ENCODE measurements around the gene YRDC. TPM values are rescaled to one million over a fixed set of nuclear protein-coding genes. Genes with fewer than 3 reads are reported as not detected.

The YRDC gene
- total and polyA plus RNA-seq, 2 of the 13 experiments (the other 11 are each of a cell fraction or from before 2014, with no cell fraction given) = 27.5 to 29.2 TPM

- 0 out of 2 replicates have a peak, but pooled peaks have one; percentile 46 for TF ChIP-seq ZBTB4 (CRISPR knock-in tag; IDR thresholded peaks at IDR 0.05; ENCODE audit: borderline replicate concordance)
- 0 out of 2 replicates have a peak, but pooled peaks have one; percentile 7 for TF ChIP-seq KDM3A (CRISPR knock-in tag; IDR thresholded peaks at IDR 0.05; ENCODE audit: low read depth)
- TF ChIP-seq ELF1 (CRISPR knock-in tag; IDR thresholded peaks at IDR 0.05) = no peak
- TF ChIP-seq BRF2 (CRISPR knock-in tag; IDR thresholded peaks at IDR 0.05) = no peak
- TF ChIP-seq ZNF772 (CRISPR knock-in tag; IDR thresholded peaks at IDR 0.05) = 0 out of 2 replicates have a peak, but pooled peaks have one; percentile 24
- TF ChIP-seq CREM (IDR thresholded peaks at IDR 0.05) = 0 out of 2 replicates have a peak, but pooled peaks have one; percentile 16
- TF ChIP-seq CREM (CRISPR knock-in tag; IDR thresholded peaks at IDR 0.05) = no peak
Measured at GRCh38 chr1:37807220-37807554, 821 bp downstream of the YRDC start (continued).

GRCh38 chr1:37802439-37802838, 5.6 kb downstream of the YRDC start:
- CTCF ChIA-PET (ENCODE audit: low intra/inter-chr PET ratio, low total read pairs) = no interaction called here
- peaks cover 5% of the 10 kb centered on the region; the same call in 1 of the 2 replicates for H4K20me1 ChIP-seq (ENCODE audit: insufficient read depth, low read length)
- no peak overlapping the region for H3K9ac ChIP-seq (ENCODE audit: insufficient read depth, low read depth, low read length)
- peaks cover 27 to 85% of the 10 kb centered on the region in 2 experiments for H3K36me3 ChIP-seq (replicated peaks in 1 of 2; ENCODE audit: control insufficient read depth in 1 of 2, insufficient read depth in 2 of 2, low read length in 2 of 2)
- H3K9me3 ChIP-seq (ENCODE audit: low read length) = no peaks in the 10 kb centered on the region
- no peak overlapping the region for H3K4me3 ChIP-seq (replicated peaks in 1 of 3; ENCODE audit: insufficient read depth in 1 of 3, low read depth in 2 of 3, low read length in 3 of 3)
- BruUV-seq (replicated peaks) = TSS peak; percentile 28
- H2AFZ ChIP-seq (ENCODE audit: low read length) = no peak overlapping the region
- intact Hi-C loops (cut with micrococcal nuclease; ENCODE audit: unreplicated experiment) (no loop called here), in situ Hi-C loops (cut with HindIII; ENCODE audit: extremely low pct_ligation_motif_present, low pct_unique_long_range_greater_than_20kb) (no loop called here)
- no peak for DNase-seq (ENCODE audit: low spot score)
- POLR2A ChIA-PET = interaction anchor here (0.7 kb wide), 1 partner anchor 60 kb away, joined by 4 read pairs; no protein-coding TSS in a partner anchor
- H3K4me2 ChIP-seq (ENCODE audit: low read depth, low read length) = no peak overlapping the region
- ATAC-seq = no peak
- no peaks in the 10 kb centered on the region; a peak in 1 of 5 replicates for H3K27me3 ChIP-seq (ENCODE audit: control insufficient read depth in 1 of 2, insufficient read depth in 2 of 2, low read length in 2 of 2)
- 95% methylated on average over 1 of the region's 1 CpG for WGBS (ENCODE audit: low lambda C conversion rate)
- FAIRE-seq = no peak
- peaks cover 14% of the 10 kb centered on the region for H3K79me2 ChIP-seq (ENCODE audit: insufficient read depth, low read length)
- TF ChIP-seq POLR2AphosphoS5 (IDR thresholded peaks at IDR 0.05; ENCODE audit: low read depth, low read length) (peak; percentile 18), RBM22 (optimal IDR thresholded peaks at IDR 0.05; ENCODE audit: low read length) (peak; percentile 58), ZMAT5 (CRISPR knock-in tag; IDR thresholded peaks at IDR 0.05; ENCODE audit: borderline replicate concordance, low read depth) (no peak), RBFOX2 (IDR thresholded peaks at IDR 0.05; ENCODE audit: low read depth, low read length) (peak; percentile 21; the same call in 1 of the 2 replicates), POLR2AphosphoS2 (IDR thresholded peaks at IDR 0.05; ENCODE audit: low read depth, low read length) (0 out of 2 replicates have a peak, but pooled peaks have one; percentile 18), POLR2A (IDR thresholded peaks at IDR 0.05; ENCODE audit: insufficient read depth in 1 of 2, low read depth in 2 of 2, low read length in 2 of 2) (peak; percentile 24 to 46; a peak in 3 of 4 replicates), ZFAT (CRISPR knock-in tag; conservative IDR thresholded peaks at IDR 0.05) (no peak)
- no peak overlapping the region for H3K27ac ChIP-seq (ENCODE audit: extremely low read length, insufficient read depth, low read length)
- H3K4me1 ChIP-seq (ENCODE audit: insufficient read depth, low read length) = peaks cover 19% of the 10 kb centered on the region

Measured in HepG2 (cell line).